Keratinocyte (primary cell): ENCODE measurements around the gene CISD2. TPM values are rescaled to one million over a fixed set of nuclear protein-coding genes. Genes with fewer than 3 reads are reported as not detected.

Experiments used
- DNase-seq: peaks from one replicate; pipeline ENCODE4 v3.0.0-alpha.2; 2011; ENCODE audit warnings: low read depth, missing footprints, low spot score
- FAIRE-seq: peaks from 2 replicates; lab custom pipeline; 2011; peaks lifted over from hg19 to GRCh38; lab: Jason Lieb, UNC
- H2AFZ ChIP-seq: 2 replicates; pipeline ENCODE4 v1.6.0; 2012; ENCODE audit warnings: low read length, control low read depth, inconsistent platforms; ENCODE audit not compliant: control insufficient read depth
- H3K27ac ChIP-seq: 2 replicates; pipeline ENCODE4 v1.5.1; 2011; ENCODE audit warnings: low read length; ENCODE audit not compliant: control insufficient read depth, insufficient read depth
- H3K27me3 ChIP-seq: 3 replicates; pipeline ENCODE4 v1.6.0; 2011; ENCODE audit warnings: low read length; ENCODE audit not compliant: control insufficient read depth, insufficient read depth; ENCODE audit errors: extremely low read depth
- H3K36me3 ChIP-seq, 2 experiments: 2 replicates in 1 of 2; 3 replicates in 1 of 2; pipeline ENCODE4 v1.5.1; 2011; ENCODE audit warnings: low read length in 2 of 2, mild to moderate bottlenecking in 1 of 2; ENCODE audit not compliant: control insufficient read depth in 2 of 2, insufficient read depth in 2 of 2; ENCODE audit errors: extremely low read depth in 1 of 2
- H3K4me1 ChIP-seq: 3 replicates; pipeline ENCODE4 v1.5.1; 2011; ENCODE audit warnings: low read length; ENCODE audit not compliant: control insufficient read depth, insufficient read depth; ENCODE audit errors: extremely low read depth
- H3K4me2 ChIP-seq: 3 replicates; pipeline ENCODE4 v1.6.0; 2011; ENCODE audit warnings: low read depth, low read length; ENCODE audit not compliant: control insufficient read depth, insufficient read depth; ENCODE audit errors: extremely low read depth
- H3K4me3 ChIP-seq, 3 experiments: fragments of 200-600 bp in 1 of 3; sonication (generic) in 1 of 3; 2 replicates in 2 of 3; 3 replicates in 1 of 3; pipeline ENCODE4 v1.5.1; 2011 to 2016; ENCODE audit warnings: low read length in 3 of 3, mild to moderate bottlenecking in 3 of 3, control low read depth in 2 of 3, inconsistent platforms in 1 of 3, low read depth in 1 of 3, mixed read lengths in 1 of 3, mixed run types in 1 of 3, moderate library complexity in 1 of 3; ENCODE audit not compliant: control insufficient read depth in 2 of 3, insufficient read depth in 2 of 3; ENCODE audit errors: extremely low read depth in 1 of 3
- H3K79me2 ChIP-seq: 2 replicates; pipeline ENCODE4 v1.6.0; 2012; ENCODE audit warnings: low read length; ENCODE audit not compliant: control insufficient read depth, insufficient read depth
- H3K9ac ChIP-seq: 3 replicates; pipeline ENCODE4 v1.6.0; 2011; ENCODE audit warnings: low read length; ENCODE audit not compliant: control insufficient read depth, insufficient read depth; ENCODE audit errors: extremely low read depth
- H3K9me1 ChIP-seq: 3 replicates; pipeline ENCODE4 v1.6.0; 2011; ENCODE audit warnings: low read length; ENCODE audit not compliant: control insufficient read depth, insufficient read depth; ENCODE audit errors: extremely low read depth
- H3K9me3 ChIP-seq: 2 replicates; pipeline ENCODE4 v1.5.1; 2012; ENCODE audit warnings: low read depth, low read length; ENCODE audit not compliant: control insufficient read depth
- H4K20me1 ChIP-seq: 3 replicates; pipeline ENCODE4 v1.6.0; 2011; ENCODE audit warnings: low read length; ENCODE audit not compliant: control insufficient read depth, insufficient read depth; ENCODE audit errors: extremely low read depth
- CTCF ChIP-seq, 3 experiments: IDR thresholded peaks in 1 of 3; conservative IDR thresholded peaks in 1 of 3; optimal IDR thresholded peaks in 1 of 3; 2 replicates in 2 of 3; 3 replicates in 1 of 3; pipeline versions ENCODE3 to v1.5.1; 2011; ENCODE audit warnings: low read length in 3 of 3, mild to moderate bottlenecking in 3 of 3, moderate library complexity in 2 of 3, control low read depth in 1 of 3, inconsistent platforms in 1 of 3; ENCODE audit not compliant: insufficient read depth in 2 of 3; ENCODE audit errors: extremely low read depth in 1 of 3
- EZH2 ChIP-seq: IDR thresholded peaks from one replicate; pipeline ENCODE4 v1.6.1; 2012; ENCODE audit warnings: inconsistent platforms, mild to moderate bottlenecking, low read length, moderate library complexity
- dilution Hi-C: fragments of 300-500 bp; cut with MboI; formaldehyde crosslinking; loops from one replicate; pipeline ENCODE4 v1.7.0; 2020; ENCODE audit warnings: low sequenced_read_pairs; ENCODE audit not compliant: extremely low pct_ligation_motif_present
- polyA plus RNA-seq, 5 experiments: library from polyadenylated mRNA; depleted of rRNA in 3 of 5; stranded (reverse) in 3 of 5; stranded (forward) in 1 of 5; unstranded in 1 of 5; fragments of >200 nt; gene quantifications; 1 replicate in 1 of 5; 2 replicates in 3 of 5; 3 replicates in 1 of 5; pipeline versions ENCODE4 v1.2.1 to v1.2.3, GENCODE V29; 2011 to 2012; ENCODE audit warnings: missing spikeins in 2 of 5, low read depth in 1 of 5, low replicate concordance in 1 of 5

Gene CISD2
- polyA plus RNA-seq, 1 donor (not counting 4 experiments of a cell fraction or from before 2014, with no cell fraction given): 36.6 TPM

- Histone ChIP-seq H3K4me3 (no peak overlapping the region), H3K9me3 (no peaks in the 10 kb centered on the region), H3K27ac (no peak overlapping the region), H2AFZ (no peak overlapping the region), H4K20me1 (no peaks in the 10 kb centered on the region), H3K79me2 (peaks cover 3% of the 10 kb centered on the region), H3K9ac (no peak overlapping the region), H3K27me3 (no peaks in the 10 kb centered on the region), H3K9me1 (no peaks in the 10 kb centered on the region), H3K36me3 (no peaks in the 10 kb centered on the region), H3K4me1 (peaks cover 11% of the 10 kb centered on the region), H3K4me2 (no peak overlapping the region)
- dilution Hi-C loops: no loop called here
- DNase-seq: no peak
- no peak for FAIRE-seq
- TF ChIP-seq EZH2: no peak
Measured at GRCh38 chr4:102832105-102832504, 36.7 kb upstream of the CISD2 start.

- Histone ChIP-seq H3K4me2 (no peak overlapping the region), H2AFZ (no peak overlapping the region), H3K27me3 (no peaks in the 10 kb centered on the region), H3K9ac (no peak overlapping the region), H3K36me3 (no peaks in the 10 kb centered on the region), H3K79me2 (peaks cover 3% of the 10 kb centered on the region), H3K9me1 (no peaks in the 10 kb centered on the region), H3K27ac (no peak overlapping the region), H3K4me1 (peaks cover 11% of the 10 kb centered on the region), H4K20me1 (no peaks in the 10 kb centered on the region), H3K4me3 (no peak overlapping the region), H3K9me3 (no peaks in the 10 kb centered on the region)
- dilution Hi-C loops: no loop called here
- TF ChIP-seq EZH2: no peak
- no peak for TF ChIP-seq CTCF (optimal IDR thresholded peaks at IDR 0.05 in 1 of 3, IDR thresholded peaks at IDR 0.05 in 1 of 3, conservative IDR thresholded peaks at IDR 0.05 in 1 of 3; ENCODE audit: extremely low read depth in 1 of 3, insufficient read depth in 2 of 3, low read length in 3 of 3)
- FAIRE-seq (no peak), DNase-seq (no peak)
Measured at GRCh38 chr4:102832667-102833066, 36.1 kb upstream of the CISD2 start.

GRCh38 chr4:102836596-102836995 lies 32.2 kb upstream of the CISD2 start:
- Histone ChIP-seq H3K4me1 (no peaks in the 10 kb centered on the region), H3K4me3 (no peak overlapping the region), H2AFZ (no peak overlapping the region), H3K9me1 (no peaks in the 10 kb centered on the region), H3K27ac (no peak overlapping the region), H3K9ac (no peak overlapping the region), H3K79me2 (no peaks in the 10 kb centered on the region), H4K20me1 (no peaks in the 10 kb centered on the region), H3K4me2 (no peak overlapping the region), H3K9me3 (no peaks in the 10 kb centered on the region), H3K36me3 (no peaks in the 10 kb centered on the region), H3K27me3 (no peaks in the 10 kb centered on the region)
- TF ChIP-seq CTCF (optimal IDR thresholded peaks at IDR 0.05 in 1 of 3, IDR thresholded peaks at IDR 0.05 in 1 of 3, conservative IDR thresholded peaks at IDR 0.05 in 1 of 3; ENCODE audit: extremely low read depth in 1 of 3, insufficient read depth in 2 of 3, low read length in 3 of 3) (no peak), EZH2 (no peak)
- peak; percentile 36 for FAIRE-seq
- dilution Hi-C loops: no loop called here
- no peak for DNase-seq
